GM23338 (cell line): ENCODE data around the gene SCN3B. TPM values are rescaled to one million over a fixed set of nuclear protein-coding genes. Genes with fewer than 3 reads are reported as not detected.

Experiments used
- ATAC-seq: fragments of 200-7000 bp; cut with Tn5 transposase; 3 replicates; pipeline ENCODE4 v1.9.1; 2020
- DNase-seq: peaks from one replicate; pipeline ENCODE4 v3.0.0-alpha.2; 2015; ENCODE audit warnings: low spot score
- H2AFZ ChIP-seq: fragments of 200-600 bp; sonication (generic); 2 replicates; pipeline ENCODE4 v1.8.0; 2016; ENCODE audit warnings: antibody characterized with exemption, mild to moderate bottlenecking, moderate library complexity
- H3F3A ChIP-seq: fragments of 200-600 bp; sonication (generic); replicated peaks from 2 replicates; pipeline ENCODE4 v1.8.0; 2017; ENCODE audit warnings: antibody characterized with exemption, mixed run types, low read depth
- H3K27ac ChIP-seq: fragments of 200-600 bp; sonication (generic); 2 replicates; pipeline ENCODE4 v1.6.1; 2016; ENCODE audit warnings: low read depth
- H3K27me3 ChIP-seq: fragments of 200-600 bp; sonication (generic); 2 replicates; pipeline ENCODE4 v1.8.0; 2016; ENCODE audit warnings: mild to moderate bottlenecking, mixed run types, moderate library complexity; ENCODE audit not compliant: insufficient read depth
- H3K36me3 ChIP-seq: fragments of 200-600 bp; sonication (generic); 2 replicates; pipeline ENCODE4 v1.8.0; 2016; ENCODE audit warnings: mild to moderate bottlenecking; ENCODE audit not compliant: insufficient read depth
- H3K4me1 ChIP-seq: fragments of 200-600 bp; sonication (generic); 2 replicates; pipeline ENCODE4 v1.8.0; 2016; ENCODE audit warnings: mild to moderate bottlenecking, moderate library complexity; ENCODE audit not compliant: insufficient read depth
- H3K4me2 ChIP-seq: fragments of 200-600 bp; sonication (generic); 2 replicates; pipeline ENCODE4 v1.7.1; 2017; ENCODE audit warnings: mixed run types
- H3K4me3 ChIP-seq: fragments of 200-600 bp; sonication (generic); 2 replicates; pipeline ENCODE4 v1.6.1; 2016; ENCODE audit warnings: mixed run types
- H3K79me2 ChIP-seq: fragments of 200-600 bp; sonication (generic); replicated peaks from 2 replicates; pipeline ENCODE4 v1.8.0; 2017; ENCODE audit warnings: mild to moderate bottlenecking; ENCODE audit not compliant: insufficient read depth
- H3K9me2 ChIP-seq: fragments of 200-600 bp; sonication (generic); 2 replicates; pipeline ENCODE4 v1.8.0; 2017; ENCODE audit not compliant: insufficient read depth
- H4K20me1 ChIP-seq: fragments of 200-600 bp; sonication (generic); replicated peaks from 2 replicates; pipeline ENCODE4 v1.8.0; 2017; ENCODE audit warnings: mild to moderate bottlenecking; ENCODE audit not compliant: insufficient read depth
- H3K27ac Mint-ChIP-seq: 2 replicates; pipeline ENCODE4 v1.8.0; 2020; ENCODE audit warnings: inconsistent platforms, mild to moderate bottlenecking, moderate library complexity, mixed read lengths
- H3K27me3 Mint-ChIP-seq: 3 replicates; pipeline ENCODE4 v1.8.0; 2022; ENCODE audit warnings: low read depth, mild to moderate bottlenecking, moderate library complexity, mixed read lengths, inconsistent platforms; ENCODE audit not compliant: insufficient read depth, poor library complexity
- H3K36me3 Mint-ChIP-seq: 3 replicates; pipeline ENCODE4 v1.8.0; 2021; ENCODE audit warnings: low read depth, mild to moderate bottlenecking, inconsistent platforms, moderate library complexity, mixed read lengths
- H3K4me1 Mint-ChIP-seq: 3 replicates; pipeline ENCODE4 v1.8.0; 2020; ENCODE audit warnings: mild to moderate bottlenecking, inconsistent platforms, mixed read lengths
- H3K4me3 Mint-ChIP-seq: 3 replicates; pipeline ENCODE4 v1.8.0; 2021; ENCODE audit warnings: moderate library complexity, mild to moderate bottlenecking, inconsistent platforms, mixed read lengths
- H3K9me3 Mint-ChIP-seq: 3 replicates; pipeline ENCODE4 v1.8.0; 2020; ENCODE audit warnings: moderate library complexity, mild to moderate bottlenecking, inconsistent platforms, mixed read lengths
- CREB1 ChIP-seq: fragments of 250-450 bp; sonication (Bioruptor Pico); IDR thresholded peaks from 2 replicates; pipeline ENCODE4 v1.5.0; 2020; ENCODE audit warnings: low read depth, mild to moderate bottlenecking, moderate library complexity
- ETS1 ChIP-seq: IDR thresholded peaks from 2 replicates; pipeline ENCODE4 v1.6.1; 2016; ENCODE audit warnings: antibody characterized with exemption
- EZH2 ChIP-seq: fragments of 200-600 bp; sonication (generic); IDR thresholded peaks from one replicate; pipeline ENCODE4 v1.8.0; 2017; ENCODE audit warnings: antibody characterized with exemption, mild to moderate bottlenecking, low read depth; ENCODE audit not compliant: unreplicated experiment
- EZH2phosphoT487 ChIP-seq: fragments of 200-600 bp; sonication (generic); IDR thresholded peaks from one replicate; pipeline ENCODE4 v1.8.1; 2018; ENCODE audit warnings: antibody characterized with exemption; ENCODE audit not compliant: unreplicated experiment
- JUNB ChIP-seq: IDR thresholded peaks from one replicate; pipeline ENCODE4 v1.6.1; 2016; ENCODE audit warnings: antibody characterized with exemption; ENCODE audit not compliant: unreplicated experiment
- NANOG ChIP-seq: IDR thresholded peaks from 2 replicates; pipeline ENCODE4 v1.6.1; 2016; ENCODE audit warnings: antibody characterized with exemption, borderline replicate concordance
- POLR2AphosphoS5 ChIP-seq: IDR thresholded peaks from 2 replicates; pipeline ENCODE4 v1.6.1; 2016; ENCODE audit warnings: antibody characterized with exemption, low read depth
- STAT1 ChIP-seq: IDR thresholded peaks from one replicate; pipeline ENCODE4 v1.6.1; 2016; ENCODE audit warnings: antibody characterized with exemption; ENCODE audit not compliant: unreplicated experiment
- ZNF114 ChIP-seq: fragments of 250-450 bp; sonication (Bioruptor Pico); IDR thresholded peaks from 2 replicates; pipeline ENCODE4 v1.5.0; 2020; ENCODE audit warnings: mild to moderate bottlenecking, moderate library complexity
- ZNF331 ChIP-seq: fragments of 250-450 bp; sonication (Bioruptor Pico); IDR thresholded peaks from 2 replicates; pipeline ENCODE4 v1.5.0; 2020; ENCODE audit warnings: low read depth, mild to moderate bottlenecking, moderate library complexity
- polyA plus RNA-seq: library from polyadenylated mRNA; unstranded; fragments of >200 nt; fragmentation: Nextera tagmentation; extraction: Ambion mirVana; gene quantifications from 2 replicates; pipeline ENCODE4 v1.2.1, GENCODE V29; 2016
- total RNA-seq: library from RNA; depleted of rRNA; stranded (reverse); fragments of >200 nt; shearing (Covaris generic); gene quantifications from 2 replicates; pipeline ENCODE4 v1.2.3, GENCODE V29; 2014
- TF ChIP-seq, protein P1 (sequence below): IDR thresholded peaks from one replicate; pipeline ENCODE4 v1.6.1; 2018; ENCODE audit warnings: antibody characterized with exemption; ENCODE audit not compliant: unreplicated experiment
- TF ChIP-seq, protein P2 (sequence below), 2 experiments: fragments of 200-600 bp in 1 of 2; sonication (generic) in 1 of 2; conservative IDR thresholded peaks; 2 replicates each; pipeline versions ENCODE4 v1.5.1 to v1.6.1; 2016 to 2017; ENCODE audit warnings: antibody characterized with exemption in 2 of 2, low read depth in 2 of 2, mild to moderate bottlenecking in 2 of 2, moderate library complexity in 1 of 2

The SCN3B gene
- total and polyA plus RNA-seq, 2 experiments from 2014 or later, result 0.74 to 1.7 TPM

- TF ChIP-seq, protein P1, sequence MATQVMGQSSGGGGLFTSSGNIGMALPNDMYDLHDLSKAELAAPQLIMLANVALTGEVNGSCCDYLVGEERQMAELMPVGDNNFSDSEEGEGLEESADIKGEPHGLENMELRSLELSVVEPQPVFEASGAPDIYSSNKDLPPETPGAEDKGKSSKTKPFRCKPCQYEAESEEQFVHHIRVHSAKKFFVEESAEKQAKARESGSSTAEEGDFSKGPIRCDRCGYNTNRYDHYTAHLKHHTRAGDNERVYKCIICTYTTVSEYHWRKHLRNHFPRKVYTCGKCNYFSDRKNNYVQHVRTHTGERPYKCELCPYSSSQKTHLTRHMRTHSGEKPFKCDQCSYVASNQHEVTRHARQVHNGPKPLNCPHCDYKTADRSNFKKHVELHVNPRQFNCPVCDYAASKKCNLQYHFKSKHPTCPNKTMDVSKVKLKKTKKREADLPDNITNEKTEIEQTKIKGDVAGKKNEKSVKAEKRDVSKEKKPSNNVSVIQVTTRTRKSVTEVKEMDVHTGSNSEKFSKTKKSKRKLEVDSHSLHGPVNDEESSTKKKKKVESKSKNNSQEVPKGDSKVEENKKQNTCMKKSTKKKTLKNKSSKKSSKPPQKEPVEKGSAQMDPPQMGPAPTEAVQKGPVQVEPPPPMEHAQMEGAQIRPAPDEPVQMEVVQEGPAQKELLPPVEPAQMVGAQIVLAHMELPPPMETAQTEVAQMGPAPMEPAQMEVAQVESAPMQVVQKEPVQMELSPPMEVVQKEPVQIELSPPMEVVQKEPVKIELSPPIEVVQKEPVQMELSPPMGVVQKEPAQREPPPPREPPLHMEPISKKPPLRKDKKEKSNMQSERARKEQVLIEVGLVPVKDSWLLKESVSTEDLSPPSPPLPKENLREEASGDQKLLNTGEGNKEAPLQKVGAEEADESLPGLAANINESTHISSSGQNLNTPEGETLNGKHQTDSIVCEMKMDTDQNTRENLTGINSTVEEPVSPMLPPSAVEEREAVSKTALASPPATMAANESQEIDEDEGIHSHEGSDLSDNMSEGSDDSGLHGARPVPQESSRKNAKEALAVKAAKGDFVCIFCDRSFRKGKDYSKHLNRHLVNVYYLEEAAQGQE, result no peak
- TF ChIP-seq EZH2phosphoT487 (no peak), EZH2 (no peak)
These were observed 17.1 kb upstream of the SCN3B start (continued) for GRCh38 chr11:123671534-123671933.

- H3K36me3 ChIP-seq, result no peaks in the 10 kb centered on the region
- DNase-seq (no peak), ATAC-seq (no peak)
- H3K36me3 Mint-ChIP-seq, result no peaks in the 10 kb centered on the region
- no peak overlapping the region for H3K4me3 ChIP-seq
- peaks cover 2% of the 10 kb centered on the region for H3K27me3 Mint-ChIP-seq
- H3K4me1 Mint-ChIP-seq, result peaks cover 8% of the 10 kb centered on the region; the same call in 2 of the 3 replicates
- no peaks in the 10 kb centered on the region for H3K79me2 ChIP-seq
- no peak overlapping the region for H3K4me3 Mint-ChIP-seq
- H3K27ac Mint-ChIP-seq, result no peak overlapping the region
- no peaks in the 10 kb centered on the region for H3K9me2 ChIP-seq
- no peak overlapping the region for H3K4me2 ChIP-seq
- H4K20me1 ChIP-seq, result no peaks in the 10 kb centered on the region
- no peaks in the 10 kb centered on the region for H3K27me3 ChIP-seq
- no peaks in the 10 kb centered on the region for H3K4me1 ChIP-seq
- no peak overlapping the region for H2AFZ ChIP-seq
- H3F3A ChIP-seq, result no peaks in the 10 kb centered on the region
- H3K27ac ChIP-seq, result no peak overlapping the region
- no peaks in the 10 kb centered on the region for H3K9me3 Mint-ChIP-seq
- TF ChIP-seq, protein P1, result no peak
- TF ChIP-seq NANOG (no peak), ZNF331 (CRISPR knock-in tag) (no peak), EZH2phosphoT487 (no peak), STAT1 (no peak), EZH2 (no peak), ETS1 (no peak), POLR2AphosphoS5 (no peak), ZNF114 (CRISPR knock-in tag) (no peak), JUNB (no peak), CREB1 (CRISPR knock-in tag) (no peak)
- TF ChIP-seq, protein P2, sequence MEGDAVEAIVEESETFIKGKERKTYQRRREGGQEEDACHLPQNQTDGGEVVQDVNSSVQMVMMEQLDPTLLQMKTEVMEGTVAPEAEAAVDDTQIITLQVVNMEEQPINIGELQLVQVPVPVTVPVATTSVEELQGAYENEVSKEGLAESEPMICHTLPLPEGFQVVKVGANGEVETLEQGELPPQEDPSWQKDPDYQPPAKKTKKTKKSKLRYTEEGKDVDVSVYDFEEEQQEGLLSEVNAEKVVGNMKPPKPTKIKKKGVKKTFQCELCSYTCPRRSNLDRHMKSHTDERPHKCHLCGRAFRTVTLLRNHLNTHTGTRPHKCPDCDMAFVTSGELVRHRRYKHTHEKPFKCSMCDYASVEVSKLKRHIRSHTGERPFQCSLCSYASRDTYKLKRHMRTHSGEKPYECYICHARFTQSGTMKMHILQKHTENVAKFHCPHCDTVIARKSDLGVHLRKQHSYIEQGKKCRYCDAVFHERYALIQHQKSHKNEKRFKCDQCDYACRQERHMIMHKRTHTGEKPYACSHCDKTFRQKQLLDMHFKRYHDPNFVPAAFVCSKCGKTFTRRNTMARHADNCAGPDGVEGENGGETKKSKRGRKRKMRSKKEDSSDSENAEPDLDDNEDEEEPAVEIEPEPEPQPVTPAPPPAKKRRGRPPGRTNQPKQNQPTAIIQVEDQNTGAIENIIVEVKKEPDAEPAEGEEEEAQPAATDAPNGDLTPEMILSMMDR (conservative IDR thresholded peaks at IDR 0.05; ENCODE audit: low read depth in 2 of 2), result no peak
These were observed 15.7 kb upstream of the SCN3B start for GRCh38 chr11:123670081-123670480.
